Naive thymus-derived CD4-positive, alpha-beta T cell (primary cell): ENCODE data around the gene DIS3L2. TPM values are rescaled to one million over a fixed set of nuclear protein-coding genes. Genes with fewer than 3 reads are reported as not detected.

Experiments
- ATAC-seq: fragments of 150-1000 bp; cut with Tn5 transposase; 2 replicates; pipeline ENCODE4 v1.10.0; 2021; ENCODE audit warnings: mild to moderate bottlenecking, moderate library complexity
- CTCF ChIA-PET: fragments of 350-600 bp; sonication (Branson Sonifier 250); formaldehyde crosslinking; loops from one replicate; lab custom pipeline; 2021; ENCODE audit warnings: antibody characterized with exemption; lab: Charles Lee
- POLR2A ChIA-PET: fragments of 350-600 bp; sonication (Branson Sonifier 250); formaldehyde crosslinking; loops from one replicate; lab custom pipeline; 2021; ENCODE audit warnings: antibody characterized with exemption, inconsistent platforms; lab: Charles Lee
- DNase-seq, 9 donors: peaks; one replicate each; pipeline versions ENCODE4 v3.0.0 to v3.0.0-alpha.2; 2020 to 2022; ENCODE audit warnings: mixed read lengths in 1 of 9
- H3K27ac ChIP-seq: one replicate; pipeline ENCODE4 v1.7.0; 2013; ENCODE audit warnings: mild to moderate bottlenecking, low read depth, low read length, moderate library complexity
- H3K27me3 ChIP-seq, 2 donors: one replicate each; pipeline ENCODE4 v1.7.0; 2013; ENCODE audit warnings: low read length in 2 of 2, mild to moderate bottlenecking in 2 of 2, moderate library complexity in 2 of 2; ENCODE audit not compliant: control insufficient read depth in 2 of 2, insufficient read depth in 2 of 2
- H3K36me3 ChIP-seq, 3 experiments: 1 replicate in 2 of 3; 2 replicates in 1 of 3; pipeline ENCODE4 v1.7.0; 2013; ENCODE audit warnings: low read length in 3 of 3, mild to moderate bottlenecking in 3 of 3, moderate library complexity in 1 of 3; ENCODE audit not compliant: insufficient read depth in 3 of 3, control insufficient read depth in 2 of 3
- H3K4me1 ChIP-seq, 2 donors: one replicate each; pipeline ENCODE4 v1.7.0; 2013; ENCODE audit warnings: low read length in 2 of 2, mild to moderate bottlenecking in 2 of 2, moderate library complexity in 1 of 2; ENCODE audit not compliant: control insufficient read depth in 2 of 2, insufficient read depth in 2 of 2
- H3K4me3 ChIP-seq: 2 replicates; pipeline ENCODE4 v1.7.0; 2013; ENCODE audit warnings: mild to moderate bottlenecking, low read length
- H3K9me3 ChIP-seq, 3 experiments: 1 replicate in 2 of 3; 2 replicates in 1 of 3; pipeline ENCODE4 v1.7.0; 2013; ENCODE audit warnings: low read length in 3 of 3; ENCODE audit not compliant: control insufficient read depth in 2 of 3
- H3K27ac Mint-ChIP-seq, 9 donors: one replicate each; pipeline ENCODE4 v1.8.0; 2020 to 2022; ENCODE audit warnings: mixed read lengths in 9 of 9, mild to moderate bottlenecking in 8 of 9, moderate library complexity in 5 of 9, inconsistent platforms in 2 of 9
- H3K27me3 Mint-ChIP-seq, 5 donors: one replicate each; pipeline ENCODE4 v1.8.0; 2021 to 2022; ENCODE audit warnings: mixed read lengths in 5 of 5, mild to moderate bottlenecking in 1 of 5
- H3K36me3 Mint-ChIP-seq, 5 donors: one replicate each; pipeline ENCODE4 v1.8.0; 2020 to 2022; ENCODE audit warnings: mixed read lengths in 5 of 5, mild to moderate bottlenecking in 3 of 5, inconsistent platforms in 1 of 5
- H3K4me1 Mint-ChIP-seq, 7 donors: one replicate each; pipeline ENCODE4 v1.8.0; 2020 to 2022; ENCODE audit warnings: mixed read lengths in 7 of 7, mild to moderate bottlenecking in 3 of 7, inconsistent platforms in 1 of 7
- H3K4me3 Mint-ChIP-seq, 10 donors: one replicate each; pipeline ENCODE4 v1.8.0; 2020 to 2022; ENCODE audit warnings: mild to moderate bottlenecking in 10 of 10, mixed read lengths in 10 of 10, moderate library complexity in 6 of 10, inconsistent platforms in 2 of 10
- H3K9me3 Mint-ChIP-seq, 11 donors: one replicate each; pipeline ENCODE4 v1.8.0; 2020 to 2022; ENCODE audit warnings: mixed read lengths in 11 of 11, mild to moderate bottlenecking in 4 of 11, inconsistent platforms in 1 of 11, moderate library complexity in 1 of 11
- intact Hi-C, 2 donors: fragments of 100-400 bp; cut with micrococcal nuclease; formaldehyde crosslinking; loops; one replicate each; pipeline ENCODE4 v1.15.1; 2023
- polyA plus RNA-seq, 2 donors: library from polyadenylated mRNA; unstranded; fragments of 300-500 nt; fragmentation: Illumina TruSeq; gene quantifications; one replicate each; pipeline ENCODE4 v1.2.3, GENCODE V29; 2021
- total RNA-seq, 6 experiments: library from RNA in 5 of 6; stranded (reverse) in 5 of 6; gene quantifications; 1 replicate in 5 of 6; 2 replicates in 1 of 6; pipeline ENCODE4 v1.2.3 and lab custom pipeline; 2021 to 2026

The DIS3L2 gene
- total and polyA plus RNA-seq, 7 experiments from 2014 or later, result 17.9 to 78.4 (median 59.7) TPM

- intact Hi-C loops, result no loop called here
- Mint-ChIP-seq H3K27ac (no peak overlapping the region), H3K9me3 (no peaks in the 10 kb centered on the region), H3K4me1 (peaks cover 0 to 27% (median 20%) of the 10 kb centered on the region in 7 donors), H3K27me3 (no peaks in the 10 kb centered on the region), H3K36me3 (peaks cover 16 to 34% (median 29%) of the 10 kb centered on the region in 5 donors), H3K4me3 (no peak overlapping the region)
- peaks cover 0 to 41% (median 3%) of the 10 kb centered on the region in 3 experiments for H3K36me3 ChIP-seq
- peaks cover 0 to 5% of the 10 kb centered on the region in 2 donors for H3K4me1 ChIP-seq
- ATAC-seq, result no peak
- H3K9me3 ChIP-seq, result no peaks in the 10 kb centered on the region
- ChIA-PET CTCF (no interaction called here), POLR2A (no interaction called here)
- H3K27ac ChIP-seq, result no peak overlapping the region
- DNase-seq, result no peak
- no peaks in the 10 kb centered on the region for H3K27me3 ChIP-seq
- no peak overlapping the region for H3K4me3 ChIP-seq
These were observed 56.7 kb downstream of the DIS3L2 start for GRCh38 chr2:232018181-232018580.

GRCh38 chr2:232022718-232023117, 61.2 kb downstream of the DIS3L2 start:
- ChIA-PET POLR2A (no interaction called here), CTCF (no interaction called here)
- H3K27ac Mint-ChIP-seq, result no peak overlapping the region
- Histone ChIP-seq H3K36me3 (peaks cover 3 to 59% (median 10%) of the 10 kb centered on the region in 3 experiments), H3K4me3 (no peak overlapping the region), H3K27me3 (no peaks in the 10 kb centered on the region), H3K9me3 (no peaks in the 10 kb centered on the region), H3K4me1 (no peaks in the 10 kb centered on the region), H3K27ac (no peak overlapping the region)
- ATAC-seq (no peak), DNase-seq (no peak)
- H3K36me3 Mint-ChIP-seq, result peaks cover 6 to 41% (median 27%) of the 10 kb centered on the region in 5 donors
- no peak overlapping the region for H3K4me3 Mint-ChIP-seq
- H3K4me1 Mint-ChIP-seq, result peaks cover 0 to 15% (median under 1%) of the 10 kb centered on the region in 7 donors
- H3K9me3 Mint-ChIP-seq, result no peaks in the 10 kb centered on the region
- intact Hi-C loops, result no loop called here
- H3K27me3 Mint-ChIP-seq, result no peaks in the 10 kb centered on the region

- ChIA-PET CTCF (no interaction called here), POLR2A (no interaction called here)
- Histone ChIP-seq H3K27me3 (no peaks in the 10 kb centered on the region), H3K27ac (no peak overlapping the region), H3K9me3 (no peaks in the 10 kb centered on the region), H3K4me3 (no peak overlapping the region), H3K4me1 (no peaks in the 10 kb centered on the region), H3K36me3 (peaks cover 3 to 59% (median 10%) of the 10 kb centered on the region in 3 experiments)
- H3K9me3 Mint-ChIP-seq, result no peaks in the 10 kb centered on the region
- intact Hi-C loops, result no loop called here
- ATAC-seq (no peak), DNase-seq (no peak)
- peaks cover 0 to 5% (median 0%) of the 10 kb centered on the region in 5 donors for H3K27me3 Mint-ChIP-seq
- H3K36me3 Mint-ChIP-seq, result peaks cover 4 to 40% (median 29%) of the 10 kb centered on the region in 5 donors
- peaks cover 0 to 21% (median under 1%) of the 10 kb centered on the region in 7 donors for H3K4me1 Mint-ChIP-seq
- no peak overlapping the region for H3K4me3 Mint-ChIP-seq
- H3K27ac Mint-ChIP-seq, result no peak overlapping the region
These were observed 61.9 kb downstream of the DIS3L2 start for GRCh38 chr2:232023426-232023825.

GRCh38 chr2:232024457-232024856, 62.9 kb downstream of the DIS3L2 start:
- H3K4me3 Mint-ChIP-seq, result no peak overlapping the region
- CTCF ChIA-PET, result no interaction called here
- no peak overlapping the region for H3K27ac Mint-ChIP-seq
- Histone ChIP-seq H3K4me1 (no peaks in the 10 kb centered on the region), H3K4me3 (no peak overlapping the region), H3K27ac (no peak overlapping the region), H3K27me3 (no peaks in the 10 kb centered on the region), H3K9me3 (no peaks in the 10 kb centered on the region), H3K36me3 (peaks cover 3 to 64% (median 10%) of the 10 kb centered on the region in 3 experiments)
- H3K4me1 Mint-ChIP-seq, result peaks cover 0 to 24% (median 5%) of the 10 kb centered on the region in 7 donors
- H3K27me3 Mint-ChIP-seq, result peaks cover 0 to 8% (median 0%) of the 10 kb centered on the region in 5 donors
- DNase-seq (no peak), ATAC-seq (no peak)
- H3K36me3 Mint-ChIP-seq, result peaks cover 4 to 50% (median 38%) of the 10 kb centered on the region in 5 donors
- intact Hi-C loops, result no loop called here
- H3K9me3 Mint-ChIP-seq, result no peaks in the 10 kb centered on the region
- POLR2A ChIA-PET, result interaction anchor here (0.6 kb wide), 1 partner anchor 10 kb away, joined by 4 read pairs; no protein-coding TSS in a partner anchor

- Histone ChIP-seq H3K27ac (no peak overlapping the region), H3K27me3 (no peaks in the 10 kb centered on the region), H3K4me1 (no peaks in the 10 kb centered on the region), H3K4me3 (no peak overlapping the region), H3K9me3 (no peaks in the 10 kb centered on the region), H3K36me3 (peaks cover 9 to 54% (median 10%) of the 10 kb centered on the region in 3 experiments)
- POLR2A ChIA-PET, result interaction anchor here (0.5 kb wide), 1 partner anchor 12 kb away, joined by 3 read pairs; no protein-coding TSS in a partner anchor
- DNase-seq (no peak), ATAC-seq (no peak)
- intact Hi-C loops, result no loop called here
- Mint-ChIP-seq H3K27me3 (peaks cover 0 to 8% (median 0%) of the 10 kb centered on the region in 5 donors), H3K9me3 (peaks cover 0 to 12% (median 0%) of the 10 kb centered on the region in 11 donors), H3K36me3 (peaks cover 12 to 75% (median 63%) of the 10 kb centered on the region in 5 donors), H3K27ac (peak overlapping the region in 1 of 9 donors; percentile 7), H3K4me1 (peaks cover 0 to 24% (median 5%) of the 10 kb centered on the region in 7 donors), H3K4me3 (peak overlapping the region in 1 of 10 donors; percentile 38)
- CTCF ChIA-PET, result no interaction called here
These were observed 65.4 kb downstream of the DIS3L2 start for GRCh38 chr2:232026910-232027309.

- no peak for DNase-seq
- peaks cover 9 to 49% (median 10%) of the 10 kb centered on the region in 3 experiments for H3K36me3 ChIP-seq
- no peaks in the 10 kb centered on the region for H3K27me3 ChIP-seq
- Mint-ChIP-seq H3K27me3 (peaks cover 0 to 8% (median 0%) of the 10 kb centered on the region in 5 donors), H3K27ac (peak overlapping the region in 1 of 9 donors; percentile 7), H3K9me3 (peaks cover 0 to 18% (median 0%) of the 10 kb centered on the region in 11 donors), H3K36me3 (peaks cover 12 to 81% (median 69%) of the 10 kb centered on the region in 5 donors), H3K4me1 (peaks cover 0 to 24% (median 6%) of the 10 kb centered on the region in 7 donors), H3K4me3 (no peak overlapping the region)
- H3K4me3 ChIP-seq, result no peak overlapping the region
- intact Hi-C loops, result no loop called here
- H3K9me3 ChIP-seq, result no peaks in the 10 kb centered on the region
- no peak overlapping the region for H3K27ac ChIP-seq
- H3K4me1 ChIP-seq, result no peaks in the 10 kb centered on the region
- CTCF ChIA-PET, result no interaction called here
- ATAC-seq, result no peak
- POLR2A ChIA-PET, result no interaction called here
These were observed 66.0 kb downstream of the DIS3L2 start for GRCh38 chr2:232027530-232027929.

GRCh38 chr2:232028071-232028470, 66.6 kb downstream of the DIS3L2 start:
- DNase-seq (no peak), ATAC-seq (no peak)
- Histone ChIP-seq H3K36me3 (peaks cover 7 to 43% (median 10%) of the 10 kb centered on the region in 3 experiments), H3K4me3 (no peak overlapping the region), H3K27me3 (no peaks in the 10 kb centered on the region), H3K9me3 (no peaks in the 10 kb centered on the region), H3K4me1 (no peaks in the 10 kb centered on the region), H3K27ac (no peak overlapping the region)
- peaks cover 0 to 8% (median 0%) of the 10 kb centered on the region in 5 donors for H3K27me3 Mint-ChIP-seq
- intact Hi-C loops, result no loop called here
- peaks cover 0 to 24% (median 6%) of the 10 kb centered on the region in 7 donors for H3K4me1 Mint-ChIP-seq
- ChIA-PET POLR2A (no interaction called here), CTCF (no interaction called here)
- peaks cover 0 to 20% (median 3%) of the 10 kb centered on the region in 11 donors for H3K9me3 Mint-ChIP-seq
- peak overlapping the region in 1 of 9 donors; percentile 9 for H3K27ac Mint-ChIP-seq
- H3K36me3 Mint-ChIP-seq, result peaks cover 15 to 86% (median 69%) of the 10 kb centered on the region in 5 donors
- no peak overlapping the region for H3K4me3 Mint-ChIP-seq
